HG03354 (cell line): ENCODE results near the gene SENP7.
"Not testable (repeated sequence)": the region's sequence is repeated elsewhere in the genome, so short reads cannot be mapped to it uniquely, and the experiment has no call there.

ENCODE experiments used
- ATAC-seq: cut with Tn5 transposase; IDR thresholded peaks from one replicate; pipeline ENCODE4 v1.9.1; 2021; ENCODE audit warnings: mild to moderate bottlenecking; ENCODE audit not compliant: unreplicated experiment, poor library complexity, severe bottlenecking

The SENP7 gene

GRCh38 chr3:101377796-101378195 lies 135.2 kb downstream of the SENP7 start:
- ATAC-seq: no peak

GRCh38 chr3:101377209-101377608 lies 135.8 kb downstream of the SENP7 start:
- ATAC-seq: no peak

GRCh38 chr3:101375586-101375985 lies 137.4 kb downstream of the SENP7 start:
- no peak for ATAC-seq

GRCh38 chr3:101362406-101362805 lies 150.6 kb downstream of the SENP7 start:
- no peak for ATAC-seq

- ATAC-seq: no peak
Observed at GRCh38 chr3:101351829-101352228, 161.2 kb downstream of the SENP7 start.

- no peak for ATAC-seq
Observed at GRCh38 chr3:101340591-101340990, 172.4 kb downstream of the SENP7 start.

- no peak for ATAC-seq
Observed at GRCh38 chr3:101333883-101334282, 179.1 kb downstream of the SENP7 start.

GRCh38 chr3:101329016-101329673 lies 183.9 kb downstream of the SENP7 start:
- ATAC-seq: no peak

GRCh38 chr3:101325393-101326134 lies 187.4 kb downstream of the SENP7 start:
- no peak for ATAC-seq

GRCh38 chr3:101320475-101320874 lies 192.5 kb downstream of the SENP7 start, which contains the start of gene IMPG2:
Gene IMPG2, minus strand, starts transcription at chr3:101320575. Its CDS starts 203 bp downstream, at chr3:101320372.
- no peak for ATAC-seq

- ATAC-seq: no peak
Observed at GRCh38 chr3:101319531-101319930, 193.5 kb downstream of the SENP7 start.

- no peak for ATAC-seq
Observed at GRCh38 chr3:101312545-101312944, 200.5 kb downstream of the SENP7 start.

GRCh38 chr3:101311676-101312075 lies 201.3 kb downstream of the SENP7 start:
- no peak for ATAC-seq

- ATAC-seq: no peak
Observed at GRCh38 chr3:101310978-101311375, 202.0 kb downstream of the SENP7 start.

GRCh38 chr3:101308147-101308772 lies 204.8 kb downstream of the SENP7 start:
- not testable (repeated sequence) for ATAC-seq

GRCh38 chr3:101303836-101304235 lies 209.2 kb downstream of the SENP7 start:
- ATAC-seq: no peak

- no peak for ATAC-seq
Observed at GRCh38 chr3:101303089-101303731, 209.8 kb downstream of the SENP7 start.

GRCh38 chr3:101300073-101300472 lies 212.9 kb downstream of the SENP7 start:
- no peak for ATAC-seq

GRCh38 chr3:101292027-101292426 lies 221.0 kb downstream of the SENP7 start:
- peak; percentile 51 for ATAC-seq

GRCh38 chr3:101288294-101288693 lies 224.7 kb downstream of the SENP7 start:
- ATAC-seq: no peak
